HEK293 (cell line): ENCODE data around the gene THRA.

ENCODE experiments used
- CTCF ChIA-PET: fragments of 350-600 bp; formaldehyde crosslinking; extraction: SDS; loops from one replicate; lab custom pipeline; 2021; ENCODE audit warnings: antibody characterized with exemption; lab: Yijun Ruan, JAX
- POLR2A ChIA-PET: fragments of 300-600 bp; formaldehyde crosslinking; extraction: SDS; loops from one replicate; lab custom pipeline; 2020; ENCODE audit warnings: antibody characterized with exemption, inconsistent platforms; lab: Yijun Ruan, JAX
- H3K27ac ChIP-seq: fragments of 200-500 bp; sonication (Bioruptor generic); 2 replicates; pipeline ENCODE4 v1.5.1; 2014; ENCODE audit warnings: low read depth, low read length, control low read depth, inconsistent platforms; ENCODE audit errors: extremely low read depth
- H3K36me3 ChIP-seq, 2 experiments: fragments of 200-500 bp in 1 of 2; sonication (Bioruptor generic) in 1 of 2; 1 replicate in 1 of 2; 2 replicates in 1 of 2; pipeline ENCODE4 v1.5.1; 2014 to 2017; ENCODE audit warnings: inconsistent platforms in 2 of 2, low read length in 2 of 2; ENCODE audit not compliant: control insufficient read depth in 2 of 2, insufficient read depth in 1 of 2
- H3K4me1 ChIP-seq: fragments of 200-500 bp; sonication (Bioruptor generic); 2 replicates; pipeline ENCODE4 v1.5.1; 2014; ENCODE audit warnings: mild to moderate bottlenecking, low read length, inconsistent platforms; ENCODE audit not compliant: control insufficient read depth, insufficient read depth
- H3K4me3 ChIP-seq: 2 replicates; pipeline ENCODE4 v1.5.1; 2011; ENCODE audit warnings: low read depth, mild to moderate bottlenecking, control low read depth, low read length, moderate library complexity
- H3K9me3 ChIP-seq: fragments of 200-500 bp; sonication (Bioruptor generic); 2 replicates; pipeline ENCODE4 v1.5.1; 2014; ENCODE audit warnings: low read depth, low read length, inconsistent platforms; ENCODE audit not compliant: control insufficient read depth, insufficient read depth
- GLIS1 ChIP-seq: fragments of 450-650 bp; formaldehyde crosslinking; IDR thresholded peaks from 2 replicates; pipeline ENCODE4 v1.5.1; 2016; ENCODE audit warnings: missing biosample characterization, missing genetic modification characterization
- GLIS2 ChIP-seq: fragments of 450-650 bp; formaldehyde crosslinking; IDR thresholded peaks from 2 replicates; pipeline ENCODE4 v1.5.1; 2016; ENCODE audit warnings: missing biosample characterization, missing genetic modification characterization
- SCRT2 ChIP-seq: fragments of 450-650 bp; formaldehyde crosslinking; IDR thresholded peaks from 2 replicates; pipeline ENCODE4 v1.5.1; 2016; ENCODE audit warnings: missing biosample characterization, missing genetic modification characterization
- ZBTB1 ChIP-seq: fragments of 450-650 bp; formaldehyde crosslinking; IDR thresholded peaks from 2 replicates; pipeline ENCODE4 v1.5.1; 2016; ENCODE audit warnings: missing biosample characterization, missing genetic modification characterization
- ZBTB20 ChIP-seq: fragments of 450-650 bp; formaldehyde crosslinking; IDR thresholded peaks from 2 replicates; pipeline ENCODE4 v1.5.1; 2016; ENCODE audit warnings: missing biosample characterization, missing genetic modification characterization
- ZBTB8A ChIP-seq: fragments of 450-650 bp; formaldehyde crosslinking; IDR thresholded peaks from 2 replicates; pipeline ENCODE4 v1.5.1; 2016; ENCODE audit warnings: missing biosample characterization, missing genetic modification characterization
- ZFHX2 ChIP-seq: fragments of 450-650 bp; formaldehyde crosslinking; conservative IDR thresholded peaks from 2 replicates; pipeline ENCODE4 v1.5.1; 2016; ENCODE audit warnings: missing biosample characterization, missing genetic modification characterization
- ZIC2 ChIP-seq: fragments of 450-650 bp; formaldehyde crosslinking; IDR thresholded peaks from 2 replicates; pipeline ENCODE4 v1.5.1; 2016; ENCODE audit warnings: missing biosample characterization, missing genetic modification characterization
- ZNF114 ChIP-seq: fragments of 450-650 bp; formaldehyde crosslinking; IDR thresholded peaks from 2 replicates; pipeline ENCODE4 v1.5.0; 2017; ENCODE audit warnings: missing biosample characterization, missing genetic modification characterization
- ZNF202 ChIP-seq: fragments of 450-650 bp; formaldehyde crosslinking; IDR thresholded peaks from 2 replicates; pipeline ENCODE4 v1.5.1; 2016; ENCODE audit warnings: missing biosample characterization, missing genetic modification characterization, borderline replicate concordance
- ZNF239 ChIP-seq: fragments of 450-650 bp; formaldehyde crosslinking; IDR thresholded peaks from 2 replicates; pipeline ENCODE4 v1.5.1; 2016; ENCODE audit warnings: missing biosample characterization, missing genetic modification characterization
- ZNF266 ChIP-seq: fragments of 450-650 bp; formaldehyde crosslinking; IDR thresholded peaks from 2 replicates; pipeline ENCODE4 v1.5.1; 2016; ENCODE audit warnings: missing biosample characterization, missing genetic modification characterization, low read depth
- ZNF311 ChIP-seq: fragments of 450-650 bp; formaldehyde crosslinking; IDR thresholded peaks from 2 replicates; pipeline ENCODE4 v1.5.1; 2017; ENCODE audit warnings: missing biosample characterization, missing genetic modification characterization, borderline replicate concordance
- ZNF394 ChIP-seq: fragments of 450-650 bp; formaldehyde crosslinking; IDR thresholded peaks from 2 replicates; pipeline ENCODE4 v1.5.1; 2016; ENCODE audit warnings: missing biosample characterization, missing genetic modification characterization, mild to moderate bottlenecking, moderate library complexity, borderline replicate concordance
- ZNF423 ChIP-seq: fragments of 450-650 bp; formaldehyde crosslinking; IDR thresholded peaks from 2 replicates; pipeline ENCODE4 v1.5.1; 2016; ENCODE audit warnings: missing biosample characterization, missing genetic modification characterization
- ZNF510 ChIP-seq: fragments of 450-650 bp; formaldehyde crosslinking; IDR thresholded peaks from 2 replicates; pipeline ENCODE4 v1.5.1; 2018; ENCODE audit warnings: mild to moderate bottlenecking, missing genetic modification characterization, missing biosample characterization; ENCODE audit not compliant: insufficient replicate concordance
- ZNF548 ChIP-seq: fragments of 450-650 bp; formaldehyde crosslinking; IDR thresholded peaks from 2 replicates; pipeline ENCODE4 v1.5.1; 2016; ENCODE audit warnings: missing biosample characterization, missing genetic modification characterization
- ZNF585B ChIP-seq: fragments of 450-650 bp; formaldehyde crosslinking; IDR thresholded peaks from 2 replicates; pipeline ENCODE4 v1.5.1; 2016; ENCODE audit warnings: missing biosample characterization, missing genetic modification characterization
- ZNF600 ChIP-seq: fragments of 450-650 bp; formaldehyde crosslinking; IDR thresholded peaks from 2 replicates; pipeline ENCODE4 v1.5.1; 2016; ENCODE audit warnings: missing biosample characterization, missing genetic modification characterization
- ZNF677 ChIP-seq: fragments of 450-650 bp; IDR thresholded peaks from 2 replicates; pipeline ENCODE4 v1.5.0; 2018; ENCODE audit warnings: missing biosample characterization, mild to moderate bottlenecking, missing genetic modification characterization, moderate library complexity
- ZSCAN30 ChIP-seq: fragments of 450-650 bp; IDR thresholded peaks from 2 replicates; pipeline ENCODE4 v1.5.1; 2018; ENCODE audit warnings: missing biosample characterization, mild to moderate bottlenecking, missing genetic modification characterization, moderate library complexity
- TF ChIP-seq, protein P1 (sequence below): fragments of 450-650 bp; formaldehyde crosslinking; IDR thresholded peaks from 2 replicates; pipeline ENCODE4 v1.5.1; 2016; ENCODE audit warnings: missing biosample characterization, missing genetic modification characterization

THRA gene

GRCh38 chr17:40060887-40061608 lies 1.7 kb upstream of the THRA start:
- H3K9me3 ChIP-seq = no peaks in the 10 kb centered on the region
- H3K4me3 ChIP-seq = no peak overlapping the region
- no peaks in the 10 kb centered on the region for H3K36me3 ChIP-seq
- POLR2A ChIA-PET = interaction anchor here (0.6 kb wide), 2 partner anchors 22 to 363 kb away, joined by 3 to 9 read pairs; no protein-coding TSS in a partner anchor
- no peak overlapping the region for H3K27ac ChIP-seq
- TF ChIP-seq ZNF600 (tag by site-specific recombination) (peak; percentile 87), ZNF202 (tag by site-specific recombination) (no peak), ZBTB20 (tag by site-specific recombination) (no peak), ZSCAN30 (no peak), ZNF510 (no peak), ZFHX2 (tag by site-specific recombination) (no peak), ZNF239 (tag by site-specific recombination) (no peak), ZNF311 (tag by site-specific recombination) (no peak), ZNF585B (no peak), ZNF677 (tag by site-specific recombination) (no peak), ZNF114 (tag by site-specific recombination) (no peak), SCRT2 (tag by site-specific recombination) (peak; percentile 37; the same call in 1 of the 2 replicates)
- CTCF ChIA-PET = interaction anchor here (0.6 to 10.6 kb wide), 7 partner anchors 13 to 297 kb away, joined by 3 to 166 read pairs (median 7); no protein-coding TSS in a partner anchor
- peaks cover 17% of the 10 kb centered on the region for H3K4me1 ChIP-seq

DNA sequence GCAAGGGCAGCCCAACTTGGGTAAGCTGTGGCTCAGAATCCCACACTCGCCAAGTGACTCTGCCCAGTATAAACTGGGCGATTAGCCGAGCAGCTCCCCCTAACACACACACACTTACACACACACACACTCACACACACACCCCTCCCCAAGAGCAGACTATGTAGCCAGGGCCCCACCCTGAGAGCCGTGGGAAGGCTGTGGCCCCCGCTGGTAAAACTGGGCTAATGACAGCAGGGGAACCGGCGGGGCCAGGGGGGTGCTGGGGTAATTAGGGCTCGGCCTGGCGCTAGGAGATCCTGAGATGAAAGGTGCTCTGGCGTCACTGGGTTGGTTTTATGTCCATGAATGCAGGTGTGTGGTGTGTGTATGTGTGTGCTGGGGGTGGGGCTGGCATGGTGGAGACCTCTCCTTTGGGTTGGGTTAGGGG lies 1.1 kb upstream of the THRA start:
- Histone ChIP-seq H3K36me3 (no peaks in the 10 kb centered on the region), H3K27ac (no peak overlapping the region), H3K9me3 (no peaks in the 10 kb centered on the region), H3K4me1 (peaks cover 17% of the 10 kb centered on the region), H3K4me3 (no peak overlapping the region)
- TF ChIP-seq GLIS1 (peak; percentile 85), ZIC2 (peak; percentile 97), ZFHX2 (tag by site-specific recombination) (0 out of 2 replicates have a peak, but pooled peaks have one; percentile 14), ZNF548 (no peak), ZBTB8A (peak; percentile 46), ZBTB1 (tag by site-specific recombination) (no peak), GLIS2 (tag by site-specific recombination) (peak; percentile 61), ZNF266 (tag by site-specific recombination) (no peak), ZNF423 (peak; percentile 41; the same call in 1 of the 2 replicates), ZNF394 (no peak)
- TF ChIP-seq, protein P1, sequence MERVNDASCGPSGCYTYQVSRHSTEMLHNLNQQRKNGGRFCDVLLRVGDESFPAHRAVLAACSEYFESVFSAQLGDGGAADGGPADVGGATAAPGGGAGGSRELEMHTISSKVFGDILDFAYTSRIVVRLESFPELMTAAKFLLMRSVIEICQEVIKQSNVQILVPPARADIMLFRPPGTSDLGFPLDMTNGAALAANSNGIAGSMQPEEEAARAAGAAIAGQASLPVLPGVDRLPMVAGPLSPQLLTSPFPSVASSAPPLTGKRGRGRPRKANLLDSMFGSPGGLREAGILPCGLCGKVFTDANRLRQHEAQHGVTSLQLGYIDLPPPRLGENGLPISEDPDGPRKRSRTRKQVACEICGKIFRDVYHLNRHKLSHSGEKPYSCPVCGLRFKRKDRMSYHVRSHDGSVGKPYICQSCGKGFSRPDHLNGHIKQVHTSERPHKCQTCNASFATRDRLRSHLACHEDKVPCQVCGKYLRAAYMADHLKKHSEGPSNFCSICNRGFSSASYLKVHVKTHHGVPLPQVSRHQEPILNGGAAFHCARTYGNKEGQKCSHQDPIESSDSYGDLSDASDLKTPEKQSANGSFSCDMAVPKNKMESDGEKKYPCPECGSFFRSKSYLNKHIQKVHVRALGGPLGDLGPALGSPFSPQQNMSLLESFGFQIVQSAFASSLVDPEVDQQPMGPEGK = peak; percentile 23; the same call in 1 of the 2 replicates
- CTCF ChIA-PET = interaction anchor here (0.5 to 10.6 kb wide), 10 partner anchors 13 to 586 kb away, joined by 3 to 166 read pairs (median 5); no protein-coding TSS in a partner anchor
- POLR2A ChIA-PET = no interaction called here
